Prostate gland (tissue), 2 donors: ENCODE data around the gene STAB1. TPM values are rescaled to one million over a fixed set of nuclear protein-coding genes. Genes with fewer than 3 reads are reported as not detected.
A peak's percentile ranks its signal among the peaks of the same experiment; 100 is the strongest.

ENCODE experiments used
- DNase-seq: peaks from one replicate; pipeline ENCODE4 v3.0.0-alpha.2; 2019; ENCODE audit warnings: low spot score
- H3K27ac ChIP-seq, 2 donors: fragments of 200-600 bp; sonication (generic); 2 replicates each; pipeline ENCODE4 v1.5.1; 2017 to 2019
- H3K27me3 ChIP-seq: fragments of 200-600 bp; sonication (generic); replicated peaks from 2 replicates; pipeline ENCODE4 v1.5.1; 2019; ENCODE audit not compliant: insufficient read depth
- H3K36me3 ChIP-seq, 2 donors: fragments of 200-600 bp; sonication (generic); 1 replicate in 1 of 2; 2 replicates in 1 of 2; pipeline versions ENCODE4 v1.5.1 to v1.8.1; 2017 to 2019
- H3K4me1 ChIP-seq: fragments of 200-600 bp; sonication (generic); replicated peaks from 2 replicates; pipeline ENCODE4 v1.5.1; 2019
- H3K4me3 ChIP-seq, 2 donors: fragments of 200-600 bp; sonication (generic); 2 replicates each; pipeline ENCODE4 v1.5.1; 2017 to 2019
- H3K9me3 ChIP-seq: fragments of 200-600 bp; sonication (generic); 2 replicates; pipeline ENCODE4 v1.5.1; 2017
- CTCF ChIP-seq, 4 experiments: fragments of 200-600 bp in 2 of 4; fragments of 450-650 bp in 2 of 4; sonication (generic) in 2 of 4; IDR thresholded peaks; 1 replicate in 3 of 4; 2 replicates in 1 of 4; pipeline ENCODE4 v1.5.1; 2016 to 2019; ENCODE audit warnings: antibody characterized with exemption in 4 of 4, mild to moderate bottlenecking in 2 of 4, moderate library complexity in 2 of 4
- POLR2A ChIP-seq: fragments of 450-650 bp; IDR thresholded peaks from one replicate; pipeline ENCODE4 v1.6.1; 2016; ENCODE audit warnings: antibody characterized with exemption, mild to moderate bottlenecking
- POLR2AphosphoS5 ChIP-seq: sonication (generic); formaldehyde crosslinking; IDR thresholded peaks from one replicate; pipeline ENCODE4 v1.6.1; 2017; ENCODE audit warnings: antibody characterized with exemption
- WGBS: methylation state at CpG from one replicate; pipeline ENCODE4 v1.1.5; 2018; 5-methylcytosine and 5-hydroxymethylcytosine counted together
- intact Hi-C: fragments of 100-400 bp; cut with DNase I; formaldehyde crosslinking; loops from one replicate; pipeline ENCODE4 v1.14.2; 2022
- total RNA-seq, 2 donors: library from RNA; depleted of rRNA; stranded (reverse); fragments of >200 nt; gene quantifications; one replicate each; pipeline ENCODE4 v1.1.0, GENCODE V29; 2016

The STAB1 gene
- total RNA-seq, 2 donors from 2014 or later: 21.8 to 68.6 TPM

GRCh38 chr3:52536369-52537164 is 41.4 kb downstream of the STAB1 start, which contains the start of gene UQCC5:
Gene UQCC5 (plus strand): TSS chr3:52536605. CDS start chr3:52536756, 151 bp downstream.
- Histone ChIP-seq H3K9me3 (no peaks in the 10 kb centered on the region), H3K36me3 (no peaks in the 10 kb centered on the region), H3K4me3 (peak within 1 kb of the TSS; percentile 52 to 55), H3K4me1 (peaks cover 23% of the 10 kb centered on the region), H3K27me3 (no peaks in the 10 kb centered on the region), H3K27ac (peak within 1 kb of the TSS; percentile 58 to 80)
- intact Hi-C loops: loop anchor here (10.0 kb wide), 1 partner anchor 148 kb away; the partner anchor contains the start of genes GNL3 and PBRM1
- WGBS: under 1% methylated on average over 62 of the region's 65 CpGs
- TF ChIP-seq POLR2AphosphoS5: peak; percentile 100
- peak; percentile 99 for TF ChIP-seq POLR2A
- peak in 2 of 4 experiments; percentile 10 to 41 for TF ChIP-seq CTCF (IDR thresholded peaks at IDR 0.05)
- peak; percentile 98 for DNase-seq

GRCh38 chr3:52537165-52537620 is 42.1 kb downstream of the STAB1 start:
- intact Hi-C loops: loop anchor here (10.0 kb wide), 1 partner anchor 148 kb away; the partner anchor contains the start of genes GNL3 and PBRM1
- DNase-seq: no peak
- no peaks in the 10 kb centered on the region for H3K27me3 ChIP-seq
- peak in 1 of 4 experiments; percentile 11 for TF ChIP-seq CTCF (IDR thresholded peaks at IDR 0.05)
- no peak for TF ChIP-seq POLR2AphosphoS5
- TF ChIP-seq POLR2A: no peak
- H3K4me3 ChIP-seq: peak overlapping the region; percentile 52 to 55
- WGBS: under 1% methylated on average over 6 of the region's 6 CpGs
- peak overlapping the region; percentile 58 to 74 for H3K27ac ChIP-seq
- no peaks in the 10 kb centered on the region for H3K36me3 ChIP-seq
- peaks cover 23% of the 10 kb centered on the region for H3K4me1 ChIP-seq
- no peaks in the 10 kb centered on the region for H3K9me3 ChIP-seq

- intact Hi-C loops: loop anchor here (10.0 kb wide), 1 partner anchor 147 kb away; the partner anchor contains the start of genes GNL3 and PBRM1
- no peaks in the 10 kb centered on the region for H3K36me3 ChIP-seq
- H3K27ac ChIP-seq: peak overlapping the region; percentile 58 to 74
- no peak for TF ChIP-seq POLR2A
- no peak for TF ChIP-seq POLR2AphosphoS5
- TF ChIP-seq CTCF (IDR thresholded peaks at IDR 0.05): no peak
- H3K4me3 ChIP-seq: peak overlapping the region; percentile 52 to 55
- WGBS: 64% methylated on average over 7 of the region's 7 CpGs
- H3K4me1 ChIP-seq: peaks cover 23% of the 10 kb centered on the region
- no peaks in the 10 kb centered on the region for H3K9me3 ChIP-seq
- DNase-seq: no peak
- H3K27me3 ChIP-seq: no peaks in the 10 kb centered on the region
Measured at GRCh38 chr3:52537726-52538421, 42.7 kb downstream of the STAB1 start.

GRCh38 chr3:52539010-52539653 is 44.0 kb downstream of the STAB1 start:
- no peaks in the 10 kb centered on the region for H3K9me3 ChIP-seq
- DNase-seq: no peak
- no peaks in the 10 kb centered on the region for H3K36me3 ChIP-seq
- TF ChIP-seq POLR2A (no peak), CTCF (IDR thresholded peaks at IDR 0.05) (no peak), POLR2AphosphoS5 (no peak)
- H3K4me1 ChIP-seq: peaks cover 23% of the 10 kb centered on the region
- H3K4me3 ChIP-seq: no peak overlapping the region
- 79% methylated on average over 5 of the region's 5 CpGs for WGBS
- peak overlapping the region in 1 of 2 donors; percentile 9 for H3K27ac ChIP-seq
- H3K27me3 ChIP-seq: no peaks in the 10 kb centered on the region
- intact Hi-C loops: loop anchor here (10.0 kb wide), 1 partner anchor 146 kb away; the partner anchor contains the start of genes GNL3 and PBRM1
